Heart left ventricle (tissue), 13 donors: ENCODE data around the gene PTBP3.

ENCODE experiments used
- POLR2A ChIP-seq, 2 donors: fragments of 450-650 bp; IDR thresholded peaks; one replicate each; pipeline ENCODE4 v1.6.1; 2017; ENCODE audit warnings: antibody characterized with exemption in 2 of 2, mild to moderate bottlenecking in 2 of 2, moderate library complexity in 2 of 2
- TF ChIP-seq, protein P1 (sequence below), 12 donors: fragments of 200-600 bp; sonication (generic) in 4 of 12; IDR thresholded peaks; one replicate each; pipeline versions ENCODE4 v1.5.0 to v1.8.0; 2018 to 2022; ENCODE audit warnings: antibody characterized with exemption in 12 of 12, mild to moderate bottlenecking in 5 of 12
- donor health status: ischemic (EF 13 %, LVEDD 7.1; RV severe dilation, severe dysfunction).
- donor health status: DM: no; HTN: yes; CAD: no.
- donor health status: DM: no; HTN: no; CAD: no.
- donor health status: ischemic (EF 25% LVEDD 6.9; RV normal size, moderate dysfunction).
- donor health status: ischemic (EF 25% LVEDD 5.7; RV mildly dilated, moderate dysfunction).
- donor health status: ischemic (EF 35%, LVEDD 5.7; RV mildly dilated, moderate dysfunction).
- donor health status: nonischemic (EF 11% LVEDD 7.7; RV severe dilation, severe dysfunction).
- donor health status: DM: yes; HTN: yes; CAD: no.
- donor health status: PGD.
- donor health status: ischemic (EF 29% LVEDD 5.4; RV normal size, mild dysfunction).
- donor health status: nonischemic (EF 23%, LVEDD 6.1; RV moderate dilation, normal function).

DNA sequence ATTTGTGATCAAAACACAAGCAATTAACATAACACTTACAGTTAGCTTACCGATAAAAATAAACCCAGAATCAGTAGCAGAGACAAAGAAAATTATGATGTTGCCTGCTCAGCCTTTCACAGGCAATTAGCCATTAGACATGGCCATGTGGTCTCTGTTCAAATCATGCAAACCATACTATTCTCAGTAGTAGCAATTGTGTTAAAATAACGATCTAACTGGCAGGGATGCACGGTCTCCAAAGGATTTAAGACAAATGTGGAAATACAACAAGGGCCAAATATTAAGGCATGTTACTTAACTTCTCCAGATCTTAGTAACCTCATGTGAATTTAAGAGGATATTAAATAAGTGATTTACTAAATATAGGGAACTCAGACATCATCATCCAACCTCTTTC lies 59.5 kb downstream of the PTBP3 start:
- TF ChIP-seq, protein P1, sequence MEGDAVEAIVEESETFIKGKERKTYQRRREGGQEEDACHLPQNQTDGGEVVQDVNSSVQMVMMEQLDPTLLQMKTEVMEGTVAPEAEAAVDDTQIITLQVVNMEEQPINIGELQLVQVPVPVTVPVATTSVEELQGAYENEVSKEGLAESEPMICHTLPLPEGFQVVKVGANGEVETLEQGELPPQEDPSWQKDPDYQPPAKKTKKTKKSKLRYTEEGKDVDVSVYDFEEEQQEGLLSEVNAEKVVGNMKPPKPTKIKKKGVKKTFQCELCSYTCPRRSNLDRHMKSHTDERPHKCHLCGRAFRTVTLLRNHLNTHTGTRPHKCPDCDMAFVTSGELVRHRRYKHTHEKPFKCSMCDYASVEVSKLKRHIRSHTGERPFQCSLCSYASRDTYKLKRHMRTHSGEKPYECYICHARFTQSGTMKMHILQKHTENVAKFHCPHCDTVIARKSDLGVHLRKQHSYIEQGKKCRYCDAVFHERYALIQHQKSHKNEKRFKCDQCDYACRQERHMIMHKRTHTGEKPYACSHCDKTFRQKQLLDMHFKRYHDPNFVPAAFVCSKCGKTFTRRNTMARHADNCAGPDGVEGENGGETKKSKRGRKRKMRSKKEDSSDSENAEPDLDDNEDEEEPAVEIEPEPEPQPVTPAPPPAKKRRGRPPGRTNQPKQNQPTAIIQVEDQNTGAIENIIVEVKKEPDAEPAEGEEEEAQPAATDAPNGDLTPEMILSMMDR (IDR thresholded peaks at IDR 0.05), result no peak
- TF ChIP-seq POLR2A (IDR thresholded peaks at IDR 0.05), result no peak
